GM19468 (cell line): ENCODE results near the gene EPHB4.

Source experiments
- ATAC-seq: cut with Tn5 transposase; IDR thresholded peaks from one replicate; pipeline ENCODE4 v1.9.1; 2021; ENCODE audit warnings: mild to moderate bottlenecking, moderate library complexity, moderate number of reproducible peaks; ENCODE audit not compliant: unreplicated experiment; ENCODE audit errors: extremely low read depth

The EPHB4 gene

GRCh38 chr7:100827330-100828226, at the start of gene EPHB4:
Gene EPHB4 (minus strand): TSS chr7:100827523. CDS start chr7:100827030, 493 bp downstream.
- no peak for ATAC-seq

DNA sequence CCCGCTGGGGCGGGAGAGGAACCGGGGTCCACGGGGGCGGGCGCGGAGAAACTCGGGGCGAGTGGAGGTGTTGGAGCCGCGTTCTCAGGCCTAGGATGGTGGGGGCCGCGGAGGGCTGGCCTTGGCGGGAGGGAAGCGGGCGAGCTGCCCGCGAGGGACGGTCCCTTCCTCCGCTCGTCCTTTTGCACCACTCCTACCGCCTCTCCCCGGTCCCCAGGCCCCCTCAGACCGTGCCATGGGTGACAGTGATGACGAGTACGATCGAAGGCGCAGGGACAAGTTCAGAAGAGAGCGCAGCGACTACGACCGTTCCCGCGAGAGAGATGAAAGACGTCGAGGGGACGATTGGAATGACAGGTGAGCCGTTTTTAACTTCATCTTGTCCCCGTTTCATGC, 48.0 kb upstream of the EPHB4 start:
- ATAC-seq, result no peak

DNA sequence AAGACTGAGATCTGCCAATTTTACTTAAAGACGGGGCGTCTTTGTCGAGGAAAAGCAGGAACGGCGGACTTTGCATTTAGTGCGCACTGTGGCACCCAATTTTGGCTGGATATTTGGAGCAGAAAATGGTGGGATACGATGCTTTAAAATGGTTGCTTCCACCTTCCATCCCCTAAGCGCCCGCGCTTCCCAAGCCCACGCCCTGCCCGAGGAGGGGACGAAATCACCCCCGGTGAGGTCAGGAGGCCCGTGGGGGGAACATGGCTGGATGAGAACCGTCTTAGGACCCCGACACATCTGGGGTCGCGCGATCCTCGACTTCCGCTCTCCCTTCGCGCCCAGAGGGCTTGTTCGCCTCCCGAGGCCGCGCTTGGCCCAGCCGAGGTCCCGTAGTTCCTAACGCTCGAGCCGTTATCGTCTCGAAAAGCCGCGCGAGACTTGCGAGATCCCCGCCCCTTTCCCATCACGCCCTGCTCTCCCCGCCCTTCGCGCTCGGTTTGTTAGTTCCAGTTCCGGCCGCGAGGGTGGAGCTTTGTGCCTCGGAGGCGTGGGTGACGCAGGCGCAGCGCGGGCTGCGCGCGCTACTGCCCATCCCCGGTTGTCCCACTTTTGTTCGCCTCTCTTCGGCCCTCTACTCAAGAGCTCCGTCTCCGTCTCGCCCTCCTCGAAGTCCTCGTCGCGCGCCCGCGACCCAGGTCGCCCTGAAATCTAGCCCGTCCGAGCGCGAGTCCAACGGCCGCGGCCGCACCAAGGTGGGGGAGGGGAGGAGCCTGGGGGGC, 47.4 kb upstream of the EPHB4 start, which contains the start of gene SRRT:
TSS of gene SRRT (plus strand) at position 527 of the 779 bp plus-strand sequence. CDS start 488 bp downstream, outside the sequence.
- peak; percentile 86 for ATAC-seq

GRCh38 chr7:100874300-100874576, 46.9 kb upstream of the EPHB4 start:
- ATAC-seq, result no peak

DNA sequence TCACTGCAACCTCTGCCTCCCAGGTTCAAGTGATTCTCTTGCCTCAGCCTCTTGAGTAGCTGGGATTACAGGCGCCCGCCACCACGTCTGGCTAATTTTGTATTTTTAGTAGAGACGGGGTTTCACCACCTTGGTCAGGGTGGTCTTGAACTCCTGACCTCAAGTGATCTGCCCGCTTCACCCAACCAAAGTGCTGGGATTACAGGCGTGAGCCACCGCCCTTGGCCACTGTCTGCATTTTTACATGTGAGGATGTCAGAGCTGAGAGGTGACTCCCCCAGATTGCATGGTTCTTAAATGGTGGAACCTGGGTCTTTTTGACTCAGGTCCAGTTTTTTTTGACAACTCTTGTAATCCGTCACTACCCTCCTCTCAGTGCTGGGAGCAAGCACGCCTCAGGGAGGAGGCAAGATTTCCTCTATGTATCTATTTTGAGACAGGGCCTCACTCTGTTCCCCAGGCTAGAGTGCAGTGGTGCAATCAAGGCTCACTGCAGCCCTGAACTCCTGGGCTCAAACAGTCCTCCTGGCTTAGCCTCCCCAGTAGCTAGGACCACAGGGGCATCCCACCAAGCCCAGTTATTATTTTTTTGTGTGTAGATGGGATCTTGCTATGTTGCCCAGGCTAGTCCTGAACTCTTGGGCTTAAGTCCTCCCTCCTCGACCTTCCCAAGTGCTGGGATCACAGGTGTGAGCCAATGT, 46.4 kb upstream of the EPHB4 start:
- no peak for ATAC-seq

DNA sequence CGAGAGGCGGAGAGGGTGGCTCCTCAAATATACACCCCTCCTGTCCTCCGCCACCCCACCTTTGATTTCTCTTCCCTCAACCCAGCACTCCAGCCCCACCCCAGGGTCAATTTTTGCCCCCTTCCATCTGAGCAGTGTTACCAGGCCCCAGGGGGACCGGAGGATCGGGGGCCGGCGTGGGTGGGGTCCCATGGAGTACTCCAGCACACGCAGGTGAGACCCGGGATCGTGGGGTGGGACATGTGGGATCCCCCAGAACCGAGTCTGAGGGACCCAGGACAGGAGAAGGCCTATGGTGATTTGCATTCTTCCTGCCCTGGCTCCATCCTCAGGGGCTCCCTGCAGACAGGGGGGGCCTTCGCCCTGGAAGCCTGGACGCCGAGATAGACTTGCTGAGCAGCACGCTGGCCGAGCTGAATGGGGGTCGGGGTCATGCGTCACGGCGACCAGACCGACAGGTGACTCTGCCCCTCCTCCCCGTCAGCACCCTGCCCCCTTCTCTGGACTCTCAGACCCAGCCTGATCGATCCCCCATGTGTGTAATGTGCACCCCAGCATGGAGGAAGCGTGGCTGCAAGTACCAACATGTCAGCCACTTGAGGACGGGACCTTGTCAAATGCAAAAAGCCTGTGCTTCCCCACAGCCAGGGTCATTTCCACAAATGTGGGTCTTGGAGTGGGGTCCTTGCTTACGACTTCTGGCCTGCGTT, 40.6 kb upstream of the EPHB4 start:
- no peak for ATAC-seq

- ATAC-seq, result no peak
Measured at GRCh38 chr7:100867040-100867775, 39.9 kb upstream of the EPHB4 start, which contains the start of gene TRIP6. Gene TRIP6 (plus strand): TSS chr7:100867387. CDS start chr7:100867498, 111 bp downstream.

GRCh38 chr7:100866729-100867039, 39.4 kb upstream of the EPHB4 start:
- ATAC-seq, result no peak

GRCh38 chr7:100865938-100866728, 38.8 kb upstream of the EPHB4 start:
- ATAC-seq, result no peak

- ATAC-seq, result no peak
Measured at GRCh38 chr7:100865372-100865911, 38.1 kb upstream of the EPHB4 start.

DNA sequence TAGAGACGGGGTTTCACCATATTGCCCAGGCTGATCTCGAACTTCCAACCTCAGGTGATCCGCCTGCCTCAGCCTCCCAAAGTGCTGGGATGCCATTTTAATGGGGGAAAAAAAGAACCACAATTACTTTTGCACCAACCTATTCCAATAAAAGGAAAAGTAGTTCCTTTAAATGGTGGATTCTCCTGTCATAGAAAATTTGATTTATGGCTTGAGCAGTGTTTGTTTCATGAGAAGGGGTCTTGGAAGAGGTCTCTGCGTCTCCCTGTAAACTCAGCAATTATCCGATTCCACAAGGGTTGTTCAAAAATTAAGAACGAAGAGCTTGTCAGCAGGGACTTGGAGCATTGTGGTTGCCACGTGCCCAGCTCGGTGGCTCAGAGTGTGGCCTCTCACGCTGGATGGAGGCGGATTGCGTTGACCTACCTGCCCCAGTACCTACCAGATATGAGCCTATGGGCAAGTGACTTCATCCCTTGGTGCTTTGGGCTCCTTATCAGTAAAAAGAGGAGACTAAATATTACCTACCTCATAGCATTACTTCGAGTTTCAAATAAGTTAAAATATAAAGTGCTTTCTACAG, 37.0 kb upstream of the EPHB4 start:
- no peak for ATAC-seq

GRCh38 chr7:100863406-100863950, 36.2 kb upstream of the EPHB4 start:
- ATAC-seq, result no peak

- ATAC-seq, result no peak
Measured at GRCh38 chr7:100861616-100861985, 34.3 kb upstream of the EPHB4 start.

GRCh38 chr7:100860702-100861615, 33.6 kb upstream of the EPHB4 start:
- ATAC-seq, result no peak

GRCh38 chr7:100859856-100860255, 32.5 kb upstream of the EPHB4 start:
- no peak for ATAC-seq

GRCh38 chr7:100856871-100857282, 29.6 kb upstream of the EPHB4 start:
- ATAC-seq, result no peak

DNA sequence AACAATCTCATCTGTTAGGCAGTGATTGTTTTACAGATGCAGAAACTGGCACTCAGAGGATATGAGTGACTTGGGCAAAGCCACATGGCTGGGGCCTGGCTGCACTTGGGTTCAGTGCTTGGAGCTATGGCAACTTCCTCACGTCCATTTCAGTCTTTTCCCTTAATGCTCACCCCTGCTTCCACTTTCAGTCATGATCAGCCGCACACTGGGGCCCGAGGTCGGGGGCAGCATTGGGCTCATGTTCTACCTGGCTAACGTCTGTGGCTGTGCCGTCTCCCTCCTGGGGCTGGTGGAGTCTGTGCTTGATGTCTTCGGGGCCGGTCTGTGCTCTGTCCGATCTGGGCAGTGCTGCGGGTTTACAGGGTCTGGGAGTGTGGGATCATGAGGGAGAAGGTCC, 28.2 kb upstream of the EPHB4 start:
- no peak for ATAC-seq
